Measurements from ENCODE around the gene BCKDHA. TPM values are rescaled to one million over a fixed set of nuclear protein-coding genes. Genes with fewer than 3 reads are reported as not detected.

BCKDHA gene
- total RNA-seq, 2 donors from 2014 or later, result 69.0 to 72.5 TPM

DNA sequence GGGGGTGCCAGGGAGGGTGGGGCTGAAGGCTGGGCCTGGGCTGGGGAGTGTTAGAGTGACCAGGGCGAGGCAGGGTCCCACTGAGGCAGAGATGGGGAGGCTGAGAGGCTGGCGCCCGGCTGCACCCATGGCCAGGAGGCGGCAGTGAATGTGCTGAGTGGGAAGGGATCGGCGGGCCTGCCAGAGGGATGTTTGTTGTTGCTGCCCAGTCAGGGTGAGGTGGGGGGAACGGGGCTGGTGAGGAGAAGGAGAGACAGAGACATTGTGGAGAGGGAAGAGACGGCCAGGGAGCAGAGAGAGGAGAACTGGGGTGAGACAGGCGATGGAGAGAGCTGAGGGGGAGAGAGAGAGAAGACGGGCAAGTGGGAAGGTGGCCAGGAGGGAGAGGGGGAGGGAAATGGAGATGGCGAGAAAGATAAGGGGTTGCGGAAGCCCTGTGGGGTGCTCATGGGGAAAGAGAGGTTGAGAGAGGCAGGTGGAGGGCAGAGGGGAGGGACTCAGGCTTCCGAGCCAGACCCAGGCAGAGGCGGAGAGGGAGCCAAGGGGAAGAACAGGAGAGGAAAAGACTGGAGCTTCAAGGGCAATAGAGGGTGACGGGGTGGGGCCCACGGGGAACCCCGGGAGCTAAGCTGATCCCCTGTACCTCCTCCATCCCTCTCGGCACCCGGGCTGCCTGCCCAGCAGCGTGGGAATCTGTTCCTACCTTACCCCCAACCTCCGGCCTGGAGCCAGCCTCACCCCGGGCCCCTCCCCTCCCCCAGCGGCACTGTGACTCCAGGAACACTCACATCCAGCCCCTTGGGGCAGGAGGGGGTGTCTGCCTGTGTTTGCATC, 30.2 kb downstream of the BCKDHA start:
- DNase-seq (ENCODE audit: low spot score), result peak; percentile 65
- peaks cover 2 to 4% of the 10 kb centered on the region in 2 donors for H3K36me3 ChIP-seq
- peak overlapping the region; percentile 31 to 34 for H3K4me3 ChIP-seq
- H3K9me3 ChIP-seq, result no peaks in the 10 kb centered on the region
- intact Hi-C loops (cut with DNase I), result no loop called here
- TF ChIP-seq POLR2AphosphoS5 (IDR thresholded peaks at IDR 0.05), result no peak
- TF ChIP-seq POLR2A (IDR thresholded peaks at IDR 0.05), result no peak
- H3K27ac ChIP-seq, result peak overlapping the region; percentile 78 to 88
- H3K27me3 ChIP-seq (replicated peaks; ENCODE audit: insufficient read depth), result no peaks in the 10 kb centered on the region
- WGBS, result 3% methylated on average over 23 of the region's 23 CpGs
- peaks cover 4% of the 10 kb centered on the region for H3K4me1 ChIP-seq (replicated peaks)

- intact Hi-C loops (cut with DNase I), result no loop called here
- Histone ChIP-seq H3K27me3 (replicated peaks; ENCODE audit: insufficient read depth) (no peaks in the 10 kb centered on the region), H3K4me1 (replicated peaks) (peaks cover 4% of the 10 kb centered on the region), H3K9me3 (no peaks in the 10 kb centered on the region), H3K27ac (peak overlapping the region; percentile 78 to 88), H3K36me3 (peaks cover 0 to 4% of the 10 kb centered on the region in 2 donors), H3K4me3 (peak overlapping the region in 1 of 2 donors; percentile 31)
- WGBS, result 50% methylated on average over 1 of the region's 1 CpG
- TF ChIP-seq POLR2A (IDR thresholded peaks at IDR 0.05) (no peak), POLR2AphosphoS5 (IDR thresholded peaks at IDR 0.05) (no peak)
- TF ChIP-seq, protein P1, sequence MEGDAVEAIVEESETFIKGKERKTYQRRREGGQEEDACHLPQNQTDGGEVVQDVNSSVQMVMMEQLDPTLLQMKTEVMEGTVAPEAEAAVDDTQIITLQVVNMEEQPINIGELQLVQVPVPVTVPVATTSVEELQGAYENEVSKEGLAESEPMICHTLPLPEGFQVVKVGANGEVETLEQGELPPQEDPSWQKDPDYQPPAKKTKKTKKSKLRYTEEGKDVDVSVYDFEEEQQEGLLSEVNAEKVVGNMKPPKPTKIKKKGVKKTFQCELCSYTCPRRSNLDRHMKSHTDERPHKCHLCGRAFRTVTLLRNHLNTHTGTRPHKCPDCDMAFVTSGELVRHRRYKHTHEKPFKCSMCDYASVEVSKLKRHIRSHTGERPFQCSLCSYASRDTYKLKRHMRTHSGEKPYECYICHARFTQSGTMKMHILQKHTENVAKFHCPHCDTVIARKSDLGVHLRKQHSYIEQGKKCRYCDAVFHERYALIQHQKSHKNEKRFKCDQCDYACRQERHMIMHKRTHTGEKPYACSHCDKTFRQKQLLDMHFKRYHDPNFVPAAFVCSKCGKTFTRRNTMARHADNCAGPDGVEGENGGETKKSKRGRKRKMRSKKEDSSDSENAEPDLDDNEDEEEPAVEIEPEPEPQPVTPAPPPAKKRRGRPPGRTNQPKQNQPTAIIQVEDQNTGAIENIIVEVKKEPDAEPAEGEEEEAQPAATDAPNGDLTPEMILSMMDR (IDR thresholded peaks at IDR 0.05), result no peak
- DNase-seq (ENCODE audit: low spot score), result no peak
Observed at GRCh38 chr19:41428481-41428859, 30.9 kb downstream of the BCKDHA start.

- Histone ChIP-seq H3K4me1 (replicated peaks) (peaks cover 4% of the 10 kb centered on the region), H3K36me3 (no peaks in the 10 kb centered on the region), H3K4me3 (no peak overlapping the region), H3K27ac (no peak overlapping the region), H3K9me3 (no peaks in the 10 kb centered on the region), H3K27me3 (replicated peaks; ENCODE audit: insufficient read depth) (no peaks in the 10 kb centered on the region)
- intact Hi-C loops (cut with DNase I), result no loop called here
- TF ChIP-seq POLR2A (IDR thresholded peaks at IDR 0.05) (no peak), POLR2AphosphoS5 (IDR thresholded peaks at IDR 0.05) (no peak)
- TF ChIP-seq, protein P1 (IDR thresholded peaks at IDR 0.05), result no peak
- no peak for DNase-seq (ENCODE audit: low spot score)
- WGBS, result 80% methylated on average over 6 of the region's 6 CpGs
Observed at GRCh38 chr19:41430922-41431321, 33.3 kb downstream of the BCKDHA start.

- no peaks in the 10 kb centered on the region for H3K36me3 ChIP-seq
- DNase-seq (ENCODE audit: low spot score), result no peak
Observed at GRCh38 chr19:41431426-41432386, 34.1 kb downstream of the BCKDHA start.

More at GRCh38 chr19:41431426-41432386, 34.1 kb downstream of the BCKDHA start:
- intact Hi-C loops (cut with DNase I), result no loop called here
- Histone ChIP-seq H3K4me1 (replicated peaks) (peaks cover 4% of the 10 kb centered on the region), H3K27ac (no peak overlapping the region), H3K9me3 (no peaks in the 10 kb centered on the region), H3K27me3 (replicated peaks; ENCODE audit: insufficient read depth) (no peaks in the 10 kb centered on the region), H3K4me3 (no peak overlapping the region)
- WGBS, result 73% methylated on average over 23 of the region's 23 CpGs
- TF ChIP-seq POLR2A (IDR thresholded peaks at IDR 0.05), result no peak
- TF ChIP-seq, protein P1 (IDR thresholded peaks at IDR 0.05), result peak in 1 of 4 experiments; percentile 39

Measured in prostate gland (tissue), 2 donors.